ELF-1 (cell line): ENCODE measurements around the gene GOLGA1.
A peak's percentile ranks its signal among the peaks of the same experiment; 100 is the strongest.
"Not testable (repeated sequence)": the region's sequence is repeated elsewhere in the genome, so short reads cannot be mapped to it uniquely, and the experiment has no call there.

Experiments used
- DNase-seq: peaks from one replicate; pipeline ENCODE4 v3.0.0-alpha.2; 2016; ENCODE audit warnings: low read depth, low spot score

GOLGA1 gene

GRCh38 chr9:124858330-124859046, 82.4 kb downstream of the GOLGA1 start:
- DNase-seq, result no peak

DNA sequence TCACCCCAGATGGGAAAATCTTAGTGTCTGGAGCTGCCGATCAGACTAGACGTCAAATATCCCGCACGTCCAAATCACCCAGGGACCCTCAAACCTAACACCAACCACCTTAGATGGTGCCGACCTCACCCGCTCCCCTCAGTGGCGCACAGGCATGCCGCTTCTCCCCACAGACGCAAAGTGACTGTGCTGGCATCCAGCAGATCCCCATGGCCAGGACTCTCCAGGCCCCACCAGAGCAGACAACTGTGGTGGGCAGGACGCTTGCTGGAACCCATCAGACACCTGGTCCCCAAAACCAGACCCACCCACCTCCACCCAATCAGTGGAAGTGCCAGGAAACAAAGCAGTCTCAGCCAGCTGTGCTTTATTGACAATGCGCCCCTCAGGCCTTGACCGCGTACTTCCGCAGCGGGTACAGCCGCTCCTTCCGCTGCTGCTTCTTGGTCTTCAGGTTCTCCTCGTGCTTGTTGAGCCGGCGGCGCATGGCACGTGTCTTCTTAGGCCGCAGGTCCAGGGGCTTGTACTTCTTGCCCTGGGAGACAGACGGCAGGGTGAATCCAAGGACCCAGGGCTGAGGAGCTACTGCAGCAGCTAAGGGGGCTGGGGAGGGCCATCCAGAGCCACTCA, 83.2 kb downstream of the GOLGA1 start:
- DNase-seq, result no peak

GRCh38 chr9:124855944-124856765, 84.7 kb downstream of the GOLGA1 start:
- peak; percentile 81 for DNase-seq

DNA sequence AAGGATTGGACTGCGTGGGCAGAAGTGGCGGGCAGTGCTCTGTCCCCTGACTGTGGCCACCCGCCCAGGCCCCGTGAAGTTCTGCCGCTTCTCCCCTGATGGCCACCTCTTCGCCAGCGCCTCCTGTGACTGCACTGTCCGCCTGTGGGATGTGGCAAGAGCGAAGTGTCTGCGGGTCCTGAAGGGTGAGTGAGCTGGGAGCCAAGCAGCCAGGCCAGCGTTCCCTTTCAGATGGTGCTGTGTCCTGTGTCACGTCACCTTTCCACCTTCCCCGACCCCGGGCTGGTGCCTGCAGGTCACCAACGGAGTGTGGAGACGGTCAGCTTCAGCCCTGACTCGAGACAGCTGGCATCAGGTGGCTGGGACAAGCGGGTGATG, 85.3 kb downstream of the GOLGA1 start:
- no peak for DNase-seq

- no peak for DNase-seq
These were observed 86.1 kb downstream of the GOLGA1 start for GRCh38 chr9:124854822-124855221.

DNA sequence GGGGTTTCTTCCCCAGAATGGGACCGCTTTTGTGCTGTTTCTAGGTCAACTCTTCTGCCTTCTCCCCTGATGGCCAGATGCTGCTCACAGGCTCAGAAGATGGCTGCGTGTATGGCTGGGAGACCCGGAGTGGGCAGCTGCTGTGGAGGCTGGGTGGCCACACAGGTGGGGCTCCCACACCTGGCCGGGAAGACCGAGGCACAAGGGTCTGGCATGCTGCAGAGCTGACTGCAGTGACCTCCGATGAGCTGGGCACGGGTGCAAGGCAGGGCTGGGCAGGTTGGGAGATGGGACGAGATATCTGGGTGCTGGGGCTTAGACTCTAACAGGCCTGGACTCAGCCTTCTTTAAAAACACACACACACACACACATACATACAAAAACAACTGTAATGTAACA, 86.7 kb downstream of the GOLGA1 start:
- no peak for DNase-seq

GRCh38 chr9:124853605-124854143, 87.2 kb downstream of the GOLGA1 start:
- no peak for DNase-seq

DNA sequence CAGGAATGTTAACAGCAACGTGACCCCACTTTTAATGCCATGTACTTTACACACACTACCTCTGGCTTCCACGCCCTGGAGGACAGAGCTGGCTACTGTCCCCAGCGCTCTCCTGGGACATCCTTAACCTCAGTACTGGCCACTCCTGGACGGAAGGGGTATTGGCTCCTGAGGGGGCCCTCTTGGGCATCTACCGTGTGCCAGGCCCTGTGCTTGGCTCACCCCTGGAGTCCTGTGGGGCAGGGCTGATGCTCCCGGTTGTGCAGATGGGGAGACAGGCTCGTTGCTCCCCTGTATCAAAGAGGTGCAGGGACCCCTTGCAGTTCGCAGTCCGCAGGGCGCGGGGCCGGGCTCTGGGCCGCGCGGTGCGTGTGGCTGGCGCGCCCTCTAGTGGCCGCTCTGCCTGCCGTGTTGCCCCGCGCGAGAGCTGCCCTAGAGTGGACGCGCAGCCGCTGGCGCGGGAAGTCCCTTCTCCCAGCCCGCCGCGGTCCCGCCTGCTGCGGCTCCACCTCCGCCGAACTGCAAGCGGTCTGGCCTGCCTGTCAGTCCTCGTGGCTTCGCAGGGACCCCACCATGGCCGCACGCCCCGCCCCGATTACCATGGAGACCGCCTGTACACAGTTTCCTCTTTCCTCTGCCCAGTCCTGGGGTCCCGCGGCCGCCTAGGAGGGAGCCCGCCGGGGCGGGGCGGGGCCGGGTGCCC, 87.9 kb downstream of the GOLGA1 start, which contains the start of gene WDR38:
Gene WDR38, plus strand, starts transcription at position 632 of the 703 bp plus-strand sequence. CDS start 72 bp downstream, outside the sequence.
- peak; percentile 90 for DNase-seq

GRCh38 chr9:124852121-124852828, 88.6 kb downstream of the GOLGA1 start:
- no peak for DNase-seq

DNA sequence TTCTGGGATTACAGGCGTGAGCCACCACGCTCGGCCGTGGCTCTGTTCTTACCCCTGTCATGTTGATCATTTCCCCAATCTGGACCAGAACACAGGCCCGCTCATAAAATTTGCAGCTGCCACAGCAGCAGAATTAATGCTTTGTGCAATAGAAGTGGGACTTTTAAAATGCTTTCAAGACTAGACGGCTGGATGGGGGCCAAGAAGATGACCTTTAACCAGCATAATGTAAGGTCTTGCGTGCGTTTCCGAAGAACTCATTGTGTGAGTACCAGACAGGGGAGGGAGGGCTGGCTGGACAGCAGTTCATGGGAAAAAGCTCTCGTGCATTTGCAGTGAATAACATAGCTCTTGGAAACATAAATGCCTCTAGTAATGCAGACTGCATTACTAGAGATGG, 91.1 kb downstream of the GOLGA1 start:
- no peak for DNase-seq

DNA sequence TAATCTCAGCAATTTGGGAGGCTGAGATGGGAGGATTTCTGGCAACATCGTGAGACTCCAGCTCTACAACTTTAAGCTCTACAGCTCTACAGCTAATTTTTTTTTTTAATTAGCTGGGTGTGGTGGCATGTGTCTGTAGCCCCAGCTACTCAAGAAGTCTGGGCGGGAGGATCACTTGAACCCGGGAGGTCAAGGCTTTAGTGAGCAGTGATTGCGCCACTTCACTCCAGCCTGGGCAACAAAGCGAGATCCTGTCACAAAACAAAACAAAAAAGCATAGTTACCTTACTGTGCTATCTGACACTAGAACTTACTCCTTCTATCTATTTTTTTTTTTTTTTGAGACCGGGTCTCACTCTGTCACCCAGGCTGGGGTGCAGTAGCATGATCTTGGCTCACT, 93.9 kb downstream of the GOLGA1 start:
- no peak for DNase-seq

DNA sequence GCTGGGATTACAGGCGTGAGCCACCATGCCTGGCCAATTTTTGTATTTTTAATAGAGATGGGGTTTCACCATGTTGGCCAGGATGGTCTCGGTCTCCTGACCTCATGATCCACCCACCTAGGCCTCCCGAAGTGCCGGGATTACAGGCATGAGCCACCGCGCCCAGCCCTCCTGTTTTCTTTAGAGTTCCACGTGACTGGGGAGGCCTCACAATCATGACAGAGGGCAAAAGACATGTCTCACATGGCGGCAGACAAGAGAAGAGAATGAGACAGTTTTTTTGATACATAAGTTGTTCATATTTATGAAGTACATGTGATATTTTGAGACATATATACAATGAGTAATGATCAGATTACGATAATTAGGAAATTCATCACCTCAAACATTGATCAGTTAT, 94.4 kb downstream of the GOLGA1 start:
- DNase-seq, result not testable (repeated sequence)

DNA sequence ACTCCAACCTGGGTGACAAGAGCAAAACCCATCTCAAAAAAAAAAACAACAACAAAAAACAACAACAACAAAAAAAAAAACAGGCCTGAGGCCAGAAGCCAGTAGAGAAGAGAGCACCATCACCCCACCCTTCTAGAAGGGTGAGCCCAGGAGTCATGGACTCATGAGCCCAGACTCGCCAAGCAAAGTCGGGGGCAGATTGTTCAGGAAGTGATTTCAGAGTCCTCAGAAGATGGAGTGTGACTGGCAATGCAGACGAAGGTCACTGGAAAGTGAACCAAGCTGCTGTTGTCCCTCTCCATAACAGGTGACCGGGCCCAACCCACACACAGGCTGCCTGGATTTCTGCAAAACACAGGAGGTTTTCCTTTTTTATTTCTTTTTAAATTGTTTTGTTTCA, 96.6 kb downstream of the GOLGA1 start:
- no peak for DNase-seq

GRCh38 chr9:124843456-124844034, 97.3 kb downstream of the GOLGA1 start:
- DNase-seq, result no peak

GRCh38 chr9:124841075-124841821, 99.6 kb downstream of the GOLGA1 start:
- no peak for DNase-seq

DNA sequence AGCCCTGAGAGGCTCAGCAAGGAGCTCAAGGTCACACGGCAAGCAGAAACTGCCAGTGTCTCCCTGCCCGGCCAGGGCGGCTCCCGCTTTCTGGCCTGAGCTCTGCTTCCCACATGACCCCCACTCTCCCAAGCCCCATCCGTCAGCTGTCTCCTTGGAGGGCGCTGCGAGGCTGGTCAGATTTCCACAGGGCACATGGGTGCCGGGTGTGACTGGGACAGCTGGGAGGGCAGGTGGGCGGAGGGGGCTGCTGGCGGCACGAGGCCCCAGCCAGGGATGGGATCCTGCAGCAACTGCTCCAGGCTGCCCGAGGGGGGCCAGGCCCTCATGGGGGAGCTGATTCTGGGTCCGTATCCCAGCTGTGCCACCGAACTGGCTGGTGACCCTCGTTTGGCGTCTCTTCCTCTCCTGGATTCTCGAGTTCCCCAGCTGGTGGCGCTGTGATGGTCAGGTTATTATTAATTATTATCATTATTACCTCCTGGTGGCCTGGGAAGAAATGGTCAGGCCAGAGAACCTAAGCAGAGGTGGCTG, 100.5 kb downstream of the GOLGA1 start:
- no peak for DNase-seq

GRCh38 chr9:124839612-124840299, 101.1 kb downstream of the GOLGA1 start:
- peak; percentile 79 for DNase-seq

DNA sequence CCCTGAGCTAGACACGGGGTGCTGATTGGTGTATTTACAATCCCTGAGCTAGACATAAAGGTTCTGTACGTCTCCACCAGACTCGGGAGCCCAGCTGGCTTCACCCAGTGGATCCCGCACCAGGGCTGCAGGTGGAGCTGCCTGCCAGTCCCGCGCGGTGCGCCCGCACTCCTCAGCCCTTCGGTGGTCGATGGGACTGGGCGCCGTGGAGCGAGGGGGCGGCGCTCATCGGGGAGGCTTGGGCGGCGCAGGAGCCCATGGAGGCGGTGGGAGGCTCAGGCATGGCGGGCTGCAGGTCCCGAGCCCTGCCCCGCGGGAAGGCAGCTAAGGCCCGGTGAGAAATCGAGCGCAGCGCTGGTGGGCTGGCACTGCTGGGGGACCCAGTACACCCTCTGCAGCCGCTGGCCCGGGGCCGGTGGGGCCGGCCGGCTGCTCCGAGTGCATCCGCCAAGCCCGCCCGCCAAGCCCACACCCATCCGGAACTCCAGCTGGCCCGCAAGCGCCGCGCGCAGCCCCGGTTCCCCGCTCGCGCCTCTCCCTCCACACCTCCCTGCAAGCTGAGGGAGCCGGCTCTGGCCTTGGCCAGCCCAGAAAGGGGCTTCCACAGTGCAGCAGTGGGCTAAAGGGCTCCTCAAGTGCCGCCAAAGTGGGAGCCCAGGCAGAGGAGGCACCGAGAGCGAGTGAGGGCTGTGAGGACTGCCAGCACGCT, 102.2 kb downstream of the GOLGA1 start:
- not testable (repeated sequence) for DNase-seq
